ENCODE measurements around the gene SCAI.
"Not testable (repeated sequence)": the region's sequence is repeated elsewhere in the genome, so short reads cannot be mapped to it uniquely, and the experiment has no call there.

The SCAI gene

DNA sequence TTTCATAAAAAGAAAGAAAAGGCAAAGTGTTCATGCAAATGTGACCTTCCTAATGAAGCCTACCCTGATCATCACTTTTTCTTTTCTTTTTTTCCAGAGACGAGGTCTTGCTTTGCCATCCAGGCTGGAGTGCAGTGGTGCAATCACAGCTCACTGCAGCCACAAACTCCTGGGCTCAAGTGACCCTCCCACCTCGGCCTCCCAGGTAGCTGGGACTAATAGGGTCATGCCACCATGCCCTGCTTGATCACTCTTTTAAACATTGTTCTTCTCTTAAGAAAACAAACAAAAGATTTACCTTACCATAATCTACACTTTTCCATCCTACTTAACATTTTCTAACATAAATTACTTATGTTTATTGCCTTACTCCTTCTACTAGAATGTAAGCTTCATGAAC is 193.9 kb downstream of the SCAI start:
- DNase-seq (ENCODE audit: low read depth in 4 of 4, low spot score in 1 of 4) = no peak

DNA sequence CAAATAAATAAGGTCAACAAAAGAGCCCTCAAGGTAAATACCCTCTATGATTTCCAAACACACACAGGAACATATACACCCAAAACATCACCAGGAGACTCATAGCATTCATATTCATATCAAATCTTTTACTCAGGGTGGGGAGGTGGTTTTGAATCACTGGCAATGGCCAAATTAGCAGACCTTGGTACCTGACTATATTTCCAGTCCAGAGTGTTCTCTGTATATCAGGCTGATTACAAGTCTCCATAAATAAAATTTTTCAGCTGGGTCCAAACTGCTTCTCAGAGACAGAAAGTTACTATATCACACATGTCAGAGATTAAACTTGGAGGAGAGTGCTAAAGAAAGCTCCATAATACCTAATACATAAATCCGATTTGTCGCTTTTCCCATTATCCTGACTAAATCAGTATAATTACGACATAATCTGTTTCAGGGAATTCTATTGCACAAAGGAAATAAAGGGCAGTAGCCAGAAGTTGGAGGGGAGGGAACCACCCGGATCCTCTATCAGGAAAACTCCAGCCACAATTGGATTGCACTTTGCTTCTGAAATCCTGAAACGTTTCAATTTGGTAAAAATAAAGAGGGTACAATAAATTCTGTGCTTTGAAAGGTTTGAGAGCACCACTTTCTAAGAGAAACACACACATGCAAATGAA is 195.5 kb downstream of the SCAI start:
- DNase-seq (ENCODE audit: low read depth in 4 of 4, low spot score in 1 of 4) = no peak

DNA sequence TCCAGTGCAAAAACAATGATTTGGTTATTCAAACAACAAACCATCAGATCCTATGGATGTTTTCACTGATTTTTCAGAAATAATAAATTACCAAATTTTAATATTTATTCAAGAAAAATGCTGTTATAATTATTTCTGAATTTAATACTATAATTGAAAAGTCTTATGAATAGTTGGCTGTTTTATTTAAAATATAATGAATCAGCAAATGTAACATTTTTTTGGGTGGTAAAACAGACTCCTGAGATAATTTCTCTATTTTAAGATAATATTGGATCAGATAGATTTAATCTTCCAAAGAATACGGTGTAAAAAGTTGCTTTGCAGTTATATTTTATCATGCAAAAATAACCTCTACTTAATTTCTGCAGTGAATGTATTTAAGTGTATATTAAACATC is 197.2 kb downstream of the SCAI start:
- no peak for DNase-seq (ENCODE audit: low read depth in 4 of 4, low spot score in 1 of 4)

DNA sequence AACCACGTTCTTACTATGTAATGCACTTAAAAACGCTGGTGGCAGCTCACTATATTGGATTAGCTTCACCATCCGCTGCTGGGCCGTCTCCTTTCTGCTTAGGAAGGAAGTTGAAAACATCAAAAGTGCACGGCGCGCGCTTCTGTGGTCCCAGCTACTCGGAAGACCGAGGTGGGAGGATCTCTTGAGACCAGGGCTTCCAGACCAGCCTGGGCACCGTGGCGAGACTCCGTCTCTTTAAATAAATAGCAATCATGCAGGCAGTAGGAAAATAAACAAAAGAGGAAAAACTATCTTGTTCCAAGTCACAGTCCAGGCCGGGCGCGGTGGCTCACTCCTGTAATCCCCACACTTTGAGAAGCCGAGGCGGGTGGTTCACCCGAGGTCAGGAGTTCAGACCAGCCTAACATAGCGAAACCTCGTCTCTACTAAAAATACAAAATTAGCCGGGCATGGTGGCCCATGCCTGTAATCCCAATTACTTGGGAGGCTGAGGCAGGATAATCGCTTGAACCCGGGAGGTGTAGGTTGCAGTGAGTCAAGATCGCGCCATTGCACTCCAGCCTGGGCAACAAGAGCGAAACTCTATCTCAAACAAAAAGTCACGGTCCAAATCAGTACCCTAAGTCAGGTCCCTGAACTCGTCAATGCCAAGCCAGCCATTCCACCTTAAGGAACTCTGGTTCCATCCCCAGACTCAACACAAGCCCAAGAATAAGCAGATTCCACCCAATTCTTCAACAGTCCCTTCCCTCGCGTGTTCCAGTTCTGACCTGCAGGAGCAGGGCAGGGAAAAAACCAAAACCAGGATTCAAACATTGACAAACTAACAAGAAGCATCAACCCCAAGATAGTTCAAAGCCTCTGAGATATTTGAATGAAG is 201.4 kb downstream of the SCAI start:
- DNase-seq (ENCODE audit: low read depth in 4 of 4, low spot score in 1 of 4) = peak; percentile 23 to 57 (median 33)

DNA sequence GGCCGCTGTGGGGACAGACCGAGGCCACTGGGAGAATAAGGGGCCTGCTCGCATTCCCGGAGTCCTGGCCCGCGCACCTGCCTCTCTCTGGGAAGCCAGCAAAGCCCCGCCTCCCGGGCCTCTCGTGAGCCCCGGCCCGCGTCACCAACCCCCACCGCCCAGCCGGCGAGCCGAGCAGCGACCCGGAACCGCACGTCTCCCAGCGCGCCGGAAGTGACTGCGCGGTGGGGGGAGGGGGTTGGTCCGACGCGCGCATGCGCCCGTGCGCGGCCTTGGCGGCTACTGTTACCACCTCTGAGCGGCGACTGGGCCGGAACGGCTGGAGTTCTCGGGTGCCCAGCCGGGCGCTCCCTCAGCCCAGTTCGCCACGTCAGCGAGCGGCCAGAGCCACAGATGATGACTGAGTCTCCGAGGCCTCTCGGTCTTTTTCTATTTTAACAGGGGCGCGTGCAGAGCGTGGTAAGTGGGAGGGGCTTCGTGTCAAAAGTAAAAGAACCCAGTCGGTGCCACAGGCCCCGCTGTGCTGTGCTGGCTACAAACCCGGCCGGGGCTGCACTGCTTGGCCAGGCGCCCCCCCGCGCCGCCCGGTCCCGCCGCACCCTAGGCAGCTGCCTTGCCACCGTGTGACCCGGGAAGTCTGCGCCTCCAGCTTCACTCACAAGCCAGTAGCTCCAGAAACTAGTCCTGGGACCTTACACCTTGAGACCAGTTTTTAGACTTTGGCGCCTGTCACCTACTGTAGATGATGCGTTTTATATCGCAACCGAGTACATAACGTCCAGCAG is 202.2 kb downstream of the SCAI start, which contains the start of gene GOLGA1:
GOLGA1 (minus strand) TSS at position 190 of the 785 bp plus-strand sequence. CDS start 2,372 bp downstream, outside the sequence.
- DNase-seq (ENCODE audit: low read depth in 4 of 4, low spot score in 1 of 4) = peak; percentile 73 to 92 (median 86)

DNA sequence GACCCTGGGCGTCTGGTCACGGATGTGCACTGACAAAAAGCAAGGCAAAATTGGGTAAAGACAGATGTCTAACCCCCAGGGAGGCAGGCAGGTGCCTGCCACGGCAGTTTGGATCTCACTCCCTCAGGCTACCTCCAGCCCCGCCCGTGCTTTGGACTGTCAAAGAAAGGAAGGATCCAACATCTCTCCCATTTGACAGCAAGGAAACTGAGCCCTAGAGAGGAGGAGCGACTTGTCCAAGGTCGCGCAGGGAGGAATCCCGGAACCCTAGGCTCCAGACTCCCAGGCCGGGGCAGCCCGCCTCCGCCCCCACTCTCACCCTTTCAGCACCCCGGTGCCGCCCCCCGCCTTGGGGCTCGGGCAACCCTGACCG is 202.8 kb downstream of the SCAI start:
- DNase-seq (ENCODE audit: low read depth in 4 of 4, low spot score in 1 of 4) = peak in 2 of 4 experiments; percentile 8 to 15

DNA sequence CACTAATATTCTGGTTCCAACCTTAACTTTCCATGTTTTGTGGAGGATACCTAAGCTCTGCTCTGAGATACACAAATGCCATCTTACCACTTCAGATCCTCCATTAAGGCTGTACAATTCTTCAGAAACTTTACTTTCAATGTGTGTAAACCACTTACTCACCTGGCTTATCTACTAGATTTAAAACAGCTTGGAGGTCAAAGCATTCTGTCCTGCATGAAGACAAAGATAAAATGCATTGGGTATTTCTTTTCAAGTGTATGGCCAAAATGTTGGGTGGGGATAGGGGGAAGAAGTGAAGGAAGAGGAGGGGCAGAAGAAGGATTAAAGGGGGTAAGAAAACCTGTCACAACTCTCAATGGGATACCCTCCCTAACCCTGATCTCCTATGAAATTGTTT is 203.4 kb downstream of the SCAI start:
- no peak for DNase-seq (ENCODE audit: low read depth in 4 of 4, low spot score in 1 of 4)

DNA sequence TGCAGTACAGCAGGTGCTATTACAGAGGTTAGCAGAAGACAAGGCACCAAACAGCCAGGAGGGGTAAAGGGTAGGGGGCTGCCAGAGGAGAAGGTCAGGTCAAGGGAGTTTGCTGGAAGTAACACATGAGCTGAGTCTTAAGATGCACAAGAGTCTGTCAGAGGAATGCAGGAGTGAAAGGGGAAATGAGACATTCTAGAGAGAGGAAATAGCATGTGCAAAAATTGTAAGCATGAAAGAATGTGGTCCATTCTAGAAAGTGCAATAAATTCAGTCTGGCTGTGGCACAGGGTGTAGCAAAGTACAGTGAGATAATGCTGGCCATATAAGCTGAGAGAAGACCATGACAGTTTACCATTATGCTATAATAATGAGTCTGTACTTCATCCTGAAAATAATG is 209.0 kb downstream of the SCAI start:
- no peak for DNase-seq (ENCODE audit: low read depth in 4 of 4, low spot score in 1 of 4)

DNA sequence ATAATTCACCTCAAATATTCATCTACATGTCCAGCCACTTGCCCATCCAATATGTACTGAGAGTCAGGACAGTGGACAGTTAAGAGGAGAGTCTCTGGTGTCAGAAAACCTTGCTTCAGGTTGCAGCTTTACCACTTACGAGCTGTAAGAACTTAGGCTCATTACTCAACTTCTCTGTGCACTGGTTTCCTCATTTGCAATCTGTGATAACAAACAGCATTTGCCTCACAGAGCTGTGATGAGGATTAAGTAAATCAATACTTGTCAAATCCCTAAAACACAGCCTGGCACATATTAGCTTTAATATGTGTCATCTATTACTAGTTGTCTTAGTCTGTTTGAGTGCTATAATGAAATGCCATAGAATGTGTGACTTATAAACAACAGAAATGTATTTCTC is 211.0 kb downstream of the SCAI start:
- no peak for DNase-seq (ENCODE audit: low read depth in 4 of 4, low spot score in 1 of 4)

DNA sequence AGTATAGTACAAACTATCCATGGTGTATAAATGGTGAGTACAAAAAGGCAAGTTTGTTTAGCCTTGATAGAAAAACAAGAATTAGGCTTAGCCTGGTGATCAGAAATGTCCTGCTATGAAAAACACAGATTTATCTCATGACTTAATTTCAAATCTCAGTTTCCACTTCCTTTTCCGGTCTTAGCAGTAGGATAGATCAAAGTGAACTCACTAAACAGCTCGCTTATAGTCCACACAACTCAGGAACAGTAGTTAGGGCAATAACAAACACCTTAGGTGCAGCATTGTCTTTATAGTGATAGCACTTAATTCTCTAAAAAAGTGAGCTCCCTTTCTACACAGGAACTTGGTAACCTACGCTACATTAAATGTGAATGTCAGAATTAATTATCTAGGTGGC is 213.9 kb downstream of the SCAI start:
- DNase-seq (ENCODE audit: low read depth in 4 of 4, low spot score in 1 of 4) = no peak

DNA sequence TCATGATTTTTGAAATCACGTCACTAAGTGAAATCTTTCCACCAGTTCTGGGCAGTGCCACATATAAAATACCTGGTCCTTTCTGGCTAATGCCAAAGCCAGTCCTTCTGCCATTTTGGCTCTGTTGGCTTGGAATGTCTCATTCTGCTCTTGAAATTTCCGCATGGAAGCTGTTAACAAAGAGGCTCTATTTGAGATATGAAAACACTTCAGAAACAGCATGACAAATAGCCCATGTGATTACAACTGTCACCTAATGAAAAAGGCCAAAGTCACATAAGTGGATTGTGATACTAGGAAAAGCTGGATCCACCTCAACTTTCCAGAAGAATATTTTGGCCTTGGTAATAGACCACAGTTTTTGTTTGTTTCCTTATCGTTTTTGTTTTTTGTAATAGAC is 215.2 kb downstream of the SCAI start:
- DNase-seq (ENCODE audit: low read depth in 4 of 4, low spot score in 1 of 4) = no peak

DNA sequence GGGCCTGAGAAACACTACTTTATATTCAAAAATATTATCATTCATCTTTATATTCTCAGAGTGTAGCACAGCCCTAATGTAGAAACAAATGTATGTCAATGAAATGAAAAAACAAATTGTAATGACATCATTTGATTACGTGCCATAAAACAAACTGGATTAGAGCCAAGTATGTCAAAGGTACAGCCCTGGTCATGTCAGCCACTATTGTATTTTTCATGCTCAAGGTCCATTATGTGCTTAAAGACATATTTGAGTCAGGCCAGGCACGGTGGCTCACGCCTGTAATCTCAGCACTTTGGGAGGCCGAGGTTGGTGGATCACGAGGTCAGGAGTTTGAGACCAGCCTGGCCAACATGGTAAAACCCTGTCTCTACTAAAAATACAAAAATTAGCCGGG is 222.9 kb downstream of the SCAI start:
- DNase-seq (ENCODE audit: low read depth in 4 of 4, low spot score in 1 of 4) = not testable (repeated sequence)

DNA sequence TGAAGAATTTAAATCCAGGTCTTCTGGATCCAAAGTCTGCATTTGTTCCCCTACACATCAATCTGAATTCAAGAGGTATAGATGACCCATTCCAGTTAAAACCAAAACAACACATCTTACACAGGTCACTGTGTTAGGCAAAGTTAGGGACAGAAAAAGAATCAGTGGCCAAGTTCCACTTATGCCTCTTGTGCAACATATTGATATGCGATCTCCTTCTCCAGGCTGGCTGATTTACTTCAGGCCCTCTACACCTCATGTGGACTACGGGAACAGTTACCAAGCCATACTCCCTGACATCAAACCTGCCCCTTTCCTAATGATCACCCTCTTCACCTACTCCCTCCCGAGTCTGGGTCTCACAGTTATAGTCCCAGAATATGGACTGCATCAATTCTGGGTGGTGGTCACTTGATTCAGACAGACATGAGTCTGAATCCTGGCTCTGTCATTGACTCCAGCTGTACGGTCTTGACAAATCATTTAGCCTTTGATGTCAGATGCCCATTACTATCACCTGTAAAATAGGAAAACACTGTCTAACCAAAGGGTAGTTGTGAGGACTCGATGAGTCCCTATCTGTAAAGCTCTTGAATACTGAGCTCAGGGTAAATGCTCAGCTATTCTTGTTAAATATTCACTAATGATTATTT is 228.4 kb downstream of the SCAI start:
- no peak for DNase-seq (ENCODE audit: low read depth in 4 of 4, low spot score in 1 of 4)

DNA sequence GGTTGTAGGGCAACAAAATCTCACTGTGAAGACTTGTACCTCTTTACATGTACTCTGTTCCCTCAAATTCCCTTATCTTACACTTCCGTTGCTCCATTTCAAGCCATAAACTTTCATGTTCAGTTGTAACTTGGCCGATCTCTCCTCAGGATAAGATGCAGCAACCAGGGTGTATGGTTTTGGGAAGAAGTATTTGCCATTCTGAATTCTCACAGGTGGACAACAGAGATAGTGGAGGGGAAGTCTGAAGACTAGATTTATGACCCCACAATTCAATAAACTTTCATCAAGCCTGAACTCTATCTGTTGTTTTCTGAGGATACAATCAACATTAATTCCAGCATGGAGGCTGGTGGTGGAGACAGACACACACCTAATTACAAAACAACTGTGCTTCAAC is 229.9 kb downstream of the SCAI start:
- no peak for DNase-seq (ENCODE audit: low read depth in 4 of 4, low spot score in 1 of 4)

DNA sequence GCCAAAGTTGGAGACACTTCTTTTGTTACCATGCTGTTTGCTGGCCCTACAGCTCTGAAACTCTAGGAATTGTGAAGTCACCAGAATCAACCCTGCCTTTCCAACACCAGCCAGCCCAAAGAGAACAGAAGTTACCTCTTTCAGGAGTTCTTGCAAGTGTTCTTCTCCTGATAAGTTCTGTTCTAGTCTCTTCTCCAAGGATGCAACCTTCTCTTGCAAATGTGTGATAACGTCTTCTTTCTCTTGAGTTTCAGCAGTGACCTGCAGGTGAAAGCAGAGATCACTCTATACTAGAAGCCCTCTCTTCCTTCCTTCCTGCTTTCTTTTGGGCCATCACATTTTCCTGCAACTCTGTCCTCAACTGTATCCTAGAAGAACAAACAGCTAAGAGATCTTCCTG is 231.6 kb downstream of the SCAI start:
- no peak for DNase-seq (ENCODE audit: low read depth in 4 of 4, low spot score in 1 of 4)

DNA sequence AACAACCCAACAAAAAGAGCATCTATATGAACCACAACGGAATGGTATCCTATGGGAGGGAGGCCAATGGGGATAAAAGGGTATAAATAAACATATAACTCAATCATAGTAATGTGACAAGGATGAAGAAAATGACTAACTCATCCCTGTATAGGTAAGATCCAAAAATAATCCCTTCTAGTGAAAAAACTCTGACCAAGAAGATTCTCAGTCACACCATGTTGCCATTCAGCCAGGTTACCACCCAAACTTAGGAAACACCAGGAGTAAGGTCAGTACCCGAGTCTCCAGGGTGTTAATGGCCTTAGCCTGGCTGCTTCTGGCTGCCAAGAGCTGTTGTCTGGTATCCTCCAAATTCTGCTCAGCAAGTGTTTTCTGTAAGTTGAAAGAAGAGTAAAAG is 235.2 kb downstream of the SCAI start:
- DNase-seq (ENCODE audit: low read depth in 4 of 4, low spot score in 1 of 4) = no peak

DNA sequence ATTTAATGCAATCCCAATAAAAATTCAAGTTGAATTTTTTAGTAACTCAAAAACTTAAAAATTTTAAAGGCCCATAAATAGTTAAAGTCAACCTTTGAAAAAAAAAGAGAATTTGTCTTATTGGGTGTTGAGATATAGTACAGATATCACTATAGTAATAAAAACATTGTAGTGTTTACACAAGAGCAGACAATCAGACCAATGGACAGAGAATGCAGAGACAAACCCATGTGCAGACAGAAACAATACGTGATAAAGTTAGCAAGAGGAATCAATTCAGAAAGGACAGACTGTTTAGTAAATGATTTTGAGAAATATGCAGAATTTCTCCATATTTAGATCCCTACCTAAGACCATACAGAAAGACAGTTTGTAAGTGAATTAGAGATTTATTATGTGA is 236.4 kb downstream of the SCAI start:
- no peak for DNase-seq (ENCODE audit: low read depth in 4 of 4, low spot score in 1 of 4)

DNA sequence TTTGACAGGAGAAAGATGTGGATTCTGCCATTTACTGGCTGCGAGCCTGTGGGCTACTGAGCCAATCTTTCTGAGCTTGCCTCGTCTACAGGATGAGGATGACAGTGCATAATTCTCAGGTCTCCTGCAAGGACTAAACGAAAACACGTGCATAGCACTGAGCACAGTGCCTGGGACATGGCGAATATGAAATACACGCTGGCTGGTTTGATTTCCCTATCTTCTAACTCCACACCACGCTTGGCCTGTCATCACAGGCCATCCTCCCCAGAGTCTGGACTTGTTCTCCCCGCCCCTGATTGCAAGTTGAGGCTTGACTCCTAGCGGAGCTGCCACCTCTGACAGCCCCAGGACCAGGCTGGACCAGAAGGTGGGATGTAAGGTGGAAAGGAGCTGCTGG is 243.5 kb downstream of the SCAI start:
- DNase-seq (ENCODE audit: low read depth in 4 of 4, low spot score in 1 of 4) = no peak

DNA sequence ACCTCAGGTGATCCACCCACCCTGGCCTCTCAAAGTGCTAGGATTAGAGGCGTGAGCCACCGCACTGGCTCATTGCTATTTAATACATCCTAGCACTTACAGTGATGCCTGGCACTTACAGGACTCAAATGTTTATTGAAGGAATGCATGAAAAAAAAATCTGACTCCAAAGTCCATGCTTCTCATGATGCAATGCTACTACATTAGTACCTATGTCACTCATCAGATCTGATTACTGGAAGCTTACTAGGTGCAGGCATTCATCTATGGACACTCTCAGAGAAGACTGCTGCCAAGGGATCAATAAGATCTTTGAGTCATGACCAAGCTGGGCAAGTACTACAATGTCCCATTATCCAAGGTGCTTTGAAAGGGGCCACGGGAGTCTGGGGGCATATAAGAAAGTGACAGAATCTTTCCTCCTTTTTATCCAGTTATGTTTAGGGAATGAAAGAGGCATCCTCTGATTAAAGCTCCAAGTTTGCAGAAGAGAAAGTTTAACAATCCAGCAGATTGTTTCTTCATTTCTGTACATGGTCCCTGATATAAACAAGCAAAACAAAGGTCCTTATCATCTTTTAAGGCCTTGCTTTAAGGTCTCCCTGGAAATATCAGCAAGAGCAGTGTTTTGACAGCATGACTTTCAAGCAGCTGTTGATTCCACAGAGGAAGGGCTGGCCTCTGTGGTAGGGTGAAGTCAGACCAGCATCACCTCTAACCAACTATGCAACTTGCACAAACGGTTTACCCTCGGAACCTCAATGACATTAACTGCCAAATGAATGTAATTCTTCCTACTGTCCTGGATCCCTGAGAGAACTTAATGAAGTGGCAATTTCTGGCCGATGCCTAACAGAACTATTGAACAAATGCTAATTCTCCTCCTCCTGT is 245.5 kb downstream of the SCAI start:
- DNase-seq (ENCODE audit: low read depth in 4 of 4, low spot score in 1 of 4) = no peak

DNA sequence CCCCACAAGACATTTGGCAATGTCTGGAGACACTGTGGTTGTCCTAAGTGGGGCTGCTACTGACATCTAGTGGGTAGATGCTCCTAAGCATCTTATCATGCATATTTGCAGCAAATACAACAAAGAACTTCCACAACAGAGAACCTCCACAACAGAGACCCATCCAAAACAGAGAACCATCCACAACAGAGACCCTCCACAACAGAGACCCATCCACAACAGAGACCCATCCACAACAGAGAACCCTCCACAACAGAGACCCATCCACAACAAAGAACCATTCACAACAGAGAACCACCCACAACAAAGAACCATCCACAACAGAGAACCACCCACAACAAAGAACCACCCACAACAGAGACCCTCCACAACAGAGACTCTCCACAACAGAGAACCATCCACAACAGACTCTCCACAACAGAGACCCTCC is 248.6 kb downstream of the SCAI start:
- no peak for DNase-seq (ENCODE audit: low read depth in 4 of 4, low spot score in 1 of 4)
